Measurements from ENCODE around the gene MAP7. TPM values are rescaled to one million over a fixed set of nuclear protein-coding genes. Genes with fewer than 3 reads are reported as not detected.

MAP7 gene
- total and polyA plus RNA-seq, 9 of the 15 experiments (the other 6 are each of a cell fraction or from before 2014, with no cell fraction given) = 0.76 to 7.7 (median 3.9) TPM

DNA sequence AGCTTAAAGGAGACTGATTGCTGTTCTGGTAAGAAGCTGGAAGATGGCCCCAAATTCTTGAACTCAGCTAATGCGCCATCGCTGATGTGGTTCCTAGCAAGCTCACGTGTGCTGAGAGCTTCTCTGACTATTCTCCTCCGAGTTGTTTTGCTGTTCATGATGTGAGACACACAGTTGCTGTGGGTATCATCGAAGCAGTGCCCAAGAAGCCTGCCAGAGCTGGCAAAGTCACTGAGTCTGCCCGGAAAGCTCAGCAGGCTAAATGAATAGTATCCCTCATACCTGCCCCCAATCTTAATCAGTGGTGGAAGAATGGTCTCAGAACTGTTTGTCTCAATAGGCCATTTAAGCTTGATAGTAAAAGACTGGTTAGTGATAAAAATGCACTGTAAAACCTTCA, 232.3 kb downstream of the MAP7 start:
- ATAC-seq (no peak), FAIRE-seq (no peak), DNase-seq (ENCODE audit: extremely low read depth in 1 of 4, low spot score in 3 of 4) (no peak)
- no peaks in the 10 kb centered on the region for H3K9me3 ChIP-seq (replicated peaks; ENCODE audit: control insufficient read depth, insufficient read depth, low read depth, low read length)
- ChIA-PET CTCF (ENCODE audit: low intra/inter-chr PET ratio) (interaction anchor here (0.8 kb wide), 1 partner anchor 109 kb away, joined by 3 read pairs; no protein-coding TSS in a partner anchor), POLR2A (interaction anchor here (0.7 to 2.9 kb wide), 3 partner anchors 16 to 30 kb away, joined by 3 to 12 read pairs (median 9); partner anchors contain the start of gene BCLAF1)
- no peak overlapping the region for H3K4me3 ChIP-seq
- intact Hi-C loops (cut with micrococcal nuclease) (loop anchor here (1.0 to 10.0 kb wide), 7 partner anchors 29 to 813 kb away; partner anchors contain the start of gene BCLAF1), in situ Hi-C loops (cut with MboI) (no loop called here)
- no peaks in the 10 kb centered on the region for H3K9me1 ChIP-seq (ENCODE audit: control insufficient read depth, insufficient read depth, low read length)
- no peaks in the 10 kb centered on the region for H4K20me1 ChIP-seq (replicated peaks; ENCODE audit: control insufficient read depth, insufficient read depth, low read length)
- H3K27ac ChIP-seq (ENCODE audit: extremely low read depth, low read depth, low read length) = no peak overlapping the region
- H2AFZ ChIP-seq (ENCODE audit: low read depth, low read length) = 0 out of 2 replicates have a peak overlapping the region, but pooled peaks have one; percentile 40
- peaks cover 4 to 6% of the 10 kb centered on the region in 2 experiments for H3K27me3 ChIP-seq (ENCODE audit: control insufficient read depth in 2 of 2, insufficient read depth in 2 of 2, low read length in 2 of 2)
- no peak overlapping the region for H3K9ac ChIP-seq (ENCODE audit: insufficient read depth in 1 of 2, low read depth in 2 of 2, low read length in 2 of 2)
- no peaks in the 10 kb centered on the region for H3K36me3 ChIP-seq (ENCODE audit: control insufficient read depth, insufficient read depth, low read length)
- no peaks in the 10 kb centered on the region for H3K79me2 ChIP-seq (ENCODE audit: control insufficient read depth, insufficient read depth, low read length)
- H3K4me2 ChIP-seq (ENCODE audit: insufficient read depth, low read length) = no peak overlapping the region
- TF ChIP-seq ZFPM2 (CRISPR knock-in tag; IDR thresholded peaks at IDR 0.05) = no peak
- no peak for TF ChIP-seq ZFP36 (IDR thresholded peaks at IDR 0.05; ENCODE audit: low read depth, low read length, partially characterized antibody)
- TF ChIP-seq EZH2 (IDR thresholded peaks at IDR 0.05; ENCODE audit: borderline replicate concordance, low read depth, low read length) = no peak
- no peak for TF ChIP-seq ZC3H11A (IDR thresholded peaks at IDR 0.05; ENCODE audit: low read depth, low read length)
- TF ChIP-seq, protein P1, sequence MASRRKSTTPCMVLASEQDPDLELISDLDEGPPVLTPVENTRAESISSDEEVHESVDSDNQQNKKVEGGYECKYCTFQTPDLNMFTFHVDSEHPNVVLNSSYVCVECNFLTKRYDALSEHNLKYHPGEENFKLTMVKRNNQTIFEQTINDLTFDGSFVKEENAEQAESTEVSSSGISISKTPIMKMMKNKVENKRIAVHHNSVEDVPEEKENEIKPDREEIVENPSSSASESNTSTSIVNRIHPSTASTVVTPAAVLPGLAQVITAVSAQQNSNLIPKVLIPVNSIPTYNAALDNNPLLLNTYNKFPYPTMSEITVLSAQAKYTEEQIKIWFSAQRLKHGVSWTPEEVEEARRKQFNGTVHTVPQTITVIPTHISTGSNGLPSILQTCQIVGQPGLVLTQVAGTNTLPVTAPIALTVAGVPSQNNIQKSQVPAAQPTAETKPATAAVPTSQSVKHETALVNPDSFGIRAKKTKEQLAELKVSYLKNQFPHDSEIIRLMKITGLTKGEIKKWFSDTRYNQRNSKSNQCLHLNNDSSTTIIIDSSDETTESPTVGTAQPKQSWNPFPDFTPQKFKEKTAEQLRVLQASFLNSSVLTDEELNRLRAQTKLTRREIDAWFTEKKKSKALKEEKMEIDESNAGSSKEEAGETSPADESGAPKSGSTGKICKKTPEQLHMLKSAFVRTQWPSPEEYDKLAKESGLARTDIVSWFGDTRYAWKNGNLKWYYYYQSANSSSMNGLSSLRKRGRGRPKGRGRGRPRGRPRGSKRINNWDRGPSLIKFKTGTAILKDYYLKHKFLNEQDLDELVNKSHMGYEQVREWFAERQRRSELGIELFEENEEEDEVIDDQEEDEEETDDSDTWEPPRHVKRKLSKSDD (conservative IDR thresholded peaks at IDR 0.05; ENCODE audit: low read length) = no peak
- TF ChIP-seq, protein P2, sequence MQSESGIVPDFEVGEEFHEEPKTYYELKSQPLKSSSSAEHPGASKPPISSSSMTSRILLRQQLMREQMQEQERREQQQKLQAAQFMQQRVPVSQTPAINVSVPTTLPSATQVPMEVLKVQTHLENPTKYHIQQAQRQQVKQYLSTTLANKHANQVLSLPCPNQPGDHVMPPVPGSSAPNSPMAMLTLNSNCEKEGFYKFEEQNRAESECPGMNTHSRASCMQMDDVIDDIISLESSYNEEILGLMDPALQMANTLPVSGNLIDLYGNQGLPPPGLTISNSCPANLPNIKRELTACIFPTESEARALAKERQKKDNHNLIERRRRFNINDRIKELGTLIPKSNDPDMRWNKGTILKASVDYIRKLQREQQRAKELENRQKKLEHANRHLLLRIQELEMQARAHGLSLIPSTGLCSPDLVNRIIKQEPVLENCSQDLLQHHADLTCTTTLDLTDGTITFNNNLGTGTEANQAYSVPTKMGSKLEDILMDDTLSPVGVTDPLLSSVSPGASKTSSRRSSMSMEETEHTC (IDR thresholded peaks at IDR 0.05) = no peak
- TF ChIP-seq COPS2 (conservative IDR thresholded peaks at IDR 0.05) = no peak
- TF ChIP-seq, protein P3, sequence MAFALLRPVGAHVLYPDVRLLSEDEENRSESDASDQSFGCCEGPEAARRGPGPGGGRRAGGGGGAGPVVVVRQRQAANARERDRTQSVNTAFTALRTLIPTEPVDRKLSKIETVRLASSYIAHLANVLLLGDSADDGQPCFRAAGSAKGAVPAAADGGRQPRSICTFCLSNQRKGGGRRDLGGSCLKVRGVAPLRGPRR (CRISPR knock-in tag; IDR thresholded peaks at IDR 0.05) = no peak
- TF ChIP-seq, protein P4, sequence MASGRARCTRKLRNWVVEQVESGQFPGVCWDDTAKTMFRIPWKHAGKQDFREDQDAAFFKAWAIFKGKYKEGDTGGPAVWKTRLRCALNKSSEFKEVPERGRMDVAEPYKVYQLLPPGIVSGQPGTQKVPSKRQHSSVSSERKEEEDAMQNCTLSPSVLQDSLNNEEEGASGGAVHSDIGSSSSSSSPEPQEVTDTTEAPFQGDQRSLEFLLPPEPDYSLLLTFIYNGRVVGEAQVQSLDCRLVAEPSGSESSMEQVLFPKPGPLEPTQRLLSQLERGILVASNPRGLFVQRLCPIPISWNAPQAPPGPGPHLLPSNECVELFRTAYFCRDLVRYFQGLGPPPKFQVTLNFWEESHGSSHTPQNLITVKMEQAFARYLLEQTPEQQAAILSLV (tag; IDR thresholded peaks at IDR 0.05) = no peak
- WGBS (ENCODE audit: insufficient coverage, low coverage, missing lambda C conversion rate) = 4% methylated on average over 6 of the region's 6 CpGs
- H3K4me1 ChIP-seq (replicated peaks in 1 of 2; ENCODE audit: control insufficient read depth in 2 of 2, insufficient read depth in 2 of 2, low read length in 2 of 2) = no peaks in the 10 kb centered on the region
- no TSS peak for BruUV-seq (replicated peaks)
